ENCODE data around the gene NFYC.

Gene NFYC

GRCh38 chr1:40769815-40770214 lies 78.3 kb downstream of the NFYC start:
- in situ Hi-C loops (cut with HindIII; ENCODE audit: low sequenced_read_pairs): no loop called here
- DNase-seq (ENCODE audit: low read depth, low spot score): no peak
- H3K4me3 ChIP-seq (ENCODE audit: low read depth, low read length): no peak overlapping the region
- TF ChIP-seq CTCF (IDR thresholded peaks at IDR 0.05; ENCODE audit: low read depth, low read length): peak; percentile 30

- TF ChIP-seq CTCF (IDR thresholded peaks at IDR 0.05; ENCODE audit: low read depth, low read length): peak; percentile 11
- H3K4me3 ChIP-seq (ENCODE audit: low read depth, low read length): no peak overlapping the region
- in situ Hi-C loops (cut with HindIII; ENCODE audit: low sequenced_read_pairs): no loop called here
Observed at GRCh38 chr1:40770296-40771070, 79.0 kb downstream of the NFYC start.

GRCh38 chr1:40772146-40772955 lies 80.8 kb downstream of the NFYC start:
- DNase-seq (ENCODE audit: low read depth, low spot score): no peak
- TF ChIP-seq CTCF (IDR thresholded peaks at IDR 0.05; ENCODE audit: low read depth, low read length): no peak
- H3K4me3 ChIP-seq (ENCODE audit: low read depth, low read length): no peak overlapping the region
- in situ Hi-C loops (cut with HindIII; ENCODE audit: low sequenced_read_pairs): no loop called here

More at GRCh38 chr1:40770296-40771070, 79.0 kb downstream of the NFYC start:
- DNase-seq (ENCODE audit: low read depth, low spot score): no peak

- no peak for DNase-seq (ENCODE audit: low read depth, low spot score)
- in situ Hi-C loops (cut with HindIII; ENCODE audit: low sequenced_read_pairs): no loop called here
- H3K4me3 ChIP-seq (ENCODE audit: low read depth, low read length): no peak overlapping the region
- no peak for TF ChIP-seq CTCF (IDR thresholded peaks at IDR 0.05; ENCODE audit: low read depth, low read length)
Observed at GRCh38 chr1:40773748-40774265, 82.3 kb downstream of the NFYC start.

DNA sequence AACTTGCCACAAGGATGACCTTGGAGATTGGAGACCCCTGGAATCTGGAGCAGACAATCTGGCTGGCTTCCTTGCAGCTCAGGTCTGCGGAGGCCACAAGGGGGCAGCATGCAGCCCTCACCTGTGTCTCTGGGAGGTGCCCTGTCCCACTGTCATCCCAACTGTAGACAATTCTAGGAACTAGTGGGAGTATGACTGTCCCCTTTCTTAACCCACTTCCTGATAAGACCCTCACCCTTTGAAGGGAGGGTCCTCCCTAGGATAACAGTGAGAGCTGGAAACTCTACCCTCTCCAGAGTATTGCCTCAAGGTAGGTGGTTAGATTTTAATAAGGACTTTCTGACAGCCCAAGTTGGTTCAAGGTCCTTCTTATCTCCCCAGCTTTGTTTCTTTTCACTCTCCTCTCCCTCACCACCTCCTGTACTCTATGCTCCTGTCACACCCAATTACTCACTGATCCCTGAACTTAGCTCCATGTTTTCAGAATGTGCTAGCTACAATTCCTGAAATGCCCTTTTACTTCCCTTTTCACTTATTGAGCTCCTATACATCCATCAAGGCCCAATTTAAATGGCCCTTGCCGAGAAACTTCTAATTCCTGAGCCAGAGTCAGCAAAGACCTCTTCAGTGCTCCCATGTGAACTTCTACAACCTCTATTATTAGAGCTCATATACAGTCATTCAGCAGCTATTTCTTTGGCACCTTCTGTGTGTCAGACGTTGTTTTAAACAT lies 82.9 kb downstream of the NFYC start:
- in situ Hi-C loops (cut with HindIII; ENCODE audit: low sequenced_read_pairs): no loop called here
- peak; percentile 17 for DNase-seq (ENCODE audit: low read depth, low spot score)

More for the DNA sequence above, 82.9 kb downstream of the NFYC start:
- peak; percentile 88 for TF ChIP-seq CTCF (IDR thresholded peaks at IDR 0.05; ENCODE audit: low read depth, low read length)
- H3K4me3 ChIP-seq (ENCODE audit: low read depth, low read length): no peak overlapping the region

Measured in astrocyte of the spinal cord (primary cell).